Liver (tissue), 3 donors: ENCODE data around the gene NOS3.

Experiments used
- FOXA1 ChIP-seq: IDR thresholded peaks from 2 replicates; pipeline ENCODE4 v1.6.1; 2016; ENCODE audit warnings: antibody characterized with exemption
- GABPA ChIP-seq, 2 donors: IDR thresholded peaks in 1 of 2; conservative IDR thresholded peaks in 1 of 2; 2 replicates each; pipeline ENCODE4 v1.6.1; 2016; ENCODE audit warnings: antibody characterized with exemption in 2 of 2, mild to moderate bottlenecking in 1 of 2, moderate library complexity in 1 of 2
- RAD21 ChIP-seq, 2 donors: IDR thresholded peaks; 2 replicates each; pipeline ENCODE4 v1.6.1; 2016; ENCODE audit warnings: antibody characterized with exemption in 2 of 2, mild to moderate bottlenecking in 2 of 2
- TF ChIP-seq, protein P1 (sequence below): fragments of 150-350 bp; IDR thresholded peaks from 2 replicates; pipeline ENCODE4 v1.5.1; 2017; ENCODE audit warnings: improper control_type of control experiment, low read depth, low read length; ENCODE audit not compliant: missing input control
- TF ChIP-seq, protein P2 (sequence below): IDR thresholded peaks from 2 replicates; pipeline ENCODE4 v1.6.1; 2016; ENCODE audit warnings: antibody characterized with exemption
- donor health status: healthy.
- donor health status: healthy.

DNA sequence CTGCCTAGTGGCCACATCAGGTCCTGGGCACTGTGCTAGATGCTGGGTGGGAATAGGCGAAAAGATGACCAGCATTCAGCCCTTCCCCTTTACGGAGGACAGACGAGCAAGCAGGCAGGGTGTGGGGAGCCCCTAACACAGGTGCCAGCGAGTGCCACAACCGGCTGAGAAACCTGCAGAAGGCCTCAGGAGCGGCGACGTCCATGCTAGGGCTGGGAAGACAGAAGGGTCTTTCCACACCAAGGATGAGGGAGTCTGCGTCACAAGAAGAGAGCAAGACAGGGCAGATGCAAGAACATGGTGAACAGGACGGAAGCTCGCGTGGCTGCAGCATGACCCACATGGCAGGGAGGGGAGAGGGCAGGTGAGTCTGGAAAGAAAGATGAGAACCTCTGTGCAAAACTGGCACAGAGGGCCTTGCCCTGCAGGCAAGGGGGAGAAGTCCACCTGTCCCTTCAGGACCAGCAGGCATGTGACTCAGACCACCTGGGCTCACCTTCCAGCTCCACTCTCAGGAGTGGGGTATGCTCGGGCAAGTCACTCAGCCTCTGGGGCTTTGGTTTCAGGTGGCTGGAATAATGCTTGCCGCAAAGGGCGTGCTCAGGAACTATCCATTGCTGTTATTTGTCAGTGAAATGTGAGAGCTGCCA, 49.3 kb upstream of the NOS3 start:
- TF ChIP-seq FOXA1: no peak
- TF ChIP-seq GABPA (IDR thresholded peaks at IDR 0.05 in 1 of 2, conservative IDR thresholded peaks at IDR 0.05 in 1 of 2): no peak
- TF ChIP-seq, protein P1, sequence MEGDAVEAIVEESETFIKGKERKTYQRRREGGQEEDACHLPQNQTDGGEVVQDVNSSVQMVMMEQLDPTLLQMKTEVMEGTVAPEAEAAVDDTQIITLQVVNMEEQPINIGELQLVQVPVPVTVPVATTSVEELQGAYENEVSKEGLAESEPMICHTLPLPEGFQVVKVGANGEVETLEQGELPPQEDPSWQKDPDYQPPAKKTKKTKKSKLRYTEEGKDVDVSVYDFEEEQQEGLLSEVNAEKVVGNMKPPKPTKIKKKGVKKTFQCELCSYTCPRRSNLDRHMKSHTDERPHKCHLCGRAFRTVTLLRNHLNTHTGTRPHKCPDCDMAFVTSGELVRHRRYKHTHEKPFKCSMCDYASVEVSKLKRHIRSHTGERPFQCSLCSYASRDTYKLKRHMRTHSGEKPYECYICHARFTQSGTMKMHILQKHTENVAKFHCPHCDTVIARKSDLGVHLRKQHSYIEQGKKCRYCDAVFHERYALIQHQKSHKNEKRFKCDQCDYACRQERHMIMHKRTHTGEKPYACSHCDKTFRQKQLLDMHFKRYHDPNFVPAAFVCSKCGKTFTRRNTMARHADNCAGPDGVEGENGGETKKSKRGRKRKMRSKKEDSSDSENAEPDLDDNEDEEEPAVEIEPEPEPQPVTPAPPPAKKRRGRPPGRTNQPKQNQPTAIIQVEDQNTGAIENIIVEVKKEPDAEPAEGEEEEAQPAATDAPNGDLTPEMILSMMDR: no peak
- TF ChIP-seq, protein P2, sequence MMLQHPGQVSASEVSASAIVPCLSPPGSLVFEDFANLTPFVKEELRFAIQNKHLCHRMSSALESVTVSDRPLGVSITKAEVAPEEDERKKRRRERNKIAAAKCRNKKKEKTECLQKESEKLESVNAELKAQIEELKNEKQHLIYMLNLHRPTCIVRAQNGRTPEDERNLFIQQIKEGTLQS: no peak
- TF ChIP-seq RAD21 (IDR thresholded peaks at IDR 0.05): no peak
